Measurements from ENCODE around the gene DENND6B. TPM values are rescaled to one million over a fixed set of nuclear protein-coding genes. Genes with fewer than 3 reads are reported as not detected.

DENND6B gene
- total RNA-seq, 6 experiments from 2014 or later = 0.98 to 4.1 (median 1.9) TPM

GRCh38 chr22:50310949-50311444 is 15.8 kb downstream of the DENND6B start:
- intact Hi-C loops (cut with DNase I) = no loop called here
- Histone ChIP-seq H3K4me3 (no peak overlapping the region), H3K27me3 (no peaks in the 10 kb centered on the region), H3K4me1 (peaks cover 0 to 7% (median 0%) of the 10 kb centered on the region in 4 donors), H3K27ac (no peak overlapping the region), H3K36me3 (no peaks in the 10 kb centered on the region), H3K9me3 (no peaks in the 10 kb centered on the region)
- TF ChIP-seq POLR2A (IDR thresholded peaks at IDR 0.05) (no peak), CTCF (IDR thresholded peaks at IDR 0.05) (no peak)
- ATAC-seq = no peak
- DNase-seq = peak in 2 of 3 donors; percentile 21 to 50
- WGBS (ENCODE audit: insufficient coverage, low coverage, low lambda C conversion rate, missing lambda C conversion rate) = no CpG with 5 or more reads among the region's 16 CpGs

- no peaks in the 10 kb centered on the region for H3K9me3 ChIP-seq
- DNase-seq = peak in 2 of 3 donors; percentile 20 to 54
- no peak overlapping the region for H3K27ac ChIP-seq
- H3K4me3 ChIP-seq = no peak overlapping the region
- intact Hi-C loops (cut with DNase I) = no loop called here
- no peaks in the 10 kb centered on the region for H3K27me3 ChIP-seq
- ATAC-seq = no peak
- H3K36me3 ChIP-seq = no peaks in the 10 kb centered on the region
- WGBS (ENCODE audit: insufficient coverage, low coverage, low lambda C conversion rate, missing lambda C conversion rate) = 87% methylated on average over 15 of the region's 21 CpGs
- TF ChIP-seq POLR2A (IDR thresholded peaks at IDR 0.05) = no peak
- TF ChIP-seq CTCF (IDR thresholded peaks at IDR 0.05) = no peak
- H3K4me1 ChIP-seq = peaks cover 0 to 14% (median 3%) of the 10 kb centered on the region in 4 donors
Observed at GRCh38 chr22:50310031-50310722, 16.6 kb downstream of the DENND6B start.

GRCh38 chr22:50309601-50309991 is 17.2 kb downstream of the DENND6B start:
- intact Hi-C loops (cut with DNase I) = no loop called here
- no peaks in the 10 kb centered on the region for H3K27me3 ChIP-seq
- no peaks in the 10 kb centered on the region for H3K36me3 ChIP-seq
- no peaks in the 10 kb centered on the region for H3K9me3 ChIP-seq
- H3K4me3 ChIP-seq = no peak overlapping the region
- peak in 2 of 3 donors; percentile 19 to 58 for DNase-seq
- H3K4me1 ChIP-seq = peaks cover 0 to 17% (median 6%) of the 10 kb centered on the region in 4 donors
- peak overlapping the region in 1 of 3 donors; percentile 51 for H3K27ac ChIP-seq
- TF ChIP-seq POLR2A (IDR thresholded peaks at IDR 0.05) = no peak
- TF ChIP-seq CTCF (IDR thresholded peaks at IDR 0.05) = no peak
- no CpG with 5 or more reads among the region's 7 CpGs for WGBS (ENCODE audit: insufficient coverage, low coverage, low lambda C conversion rate, missing lambda C conversion rate)
- ATAC-seq = no peak

GRCh38 chr22:50308986-50309600 is 17.7 kb downstream of the DENND6B start:
- Histone ChIP-seq H3K4me3 (no peak overlapping the region), H3K36me3 (no peaks in the 10 kb centered on the region), H3K27me3 (no peaks in the 10 kb centered on the region), H3K9me3 (no peaks in the 10 kb centered on the region), H3K4me1 (peaks cover 0 to 20% (median 7%) of the 10 kb centered on the region in 4 donors), H3K27ac (peak overlapping the region; percentile 31 to 51 (median 40))
- intact Hi-C loops (cut with DNase I) = no loop called here
- WGBS (ENCODE audit: insufficient coverage, low coverage, low lambda C conversion rate, missing lambda C conversion rate) = no CpG with 5 or more reads among the region's 9 CpGs
- ATAC-seq = no peak
- no peak for TF ChIP-seq POLR2A (IDR thresholded peaks at IDR 0.05)
- peak in 1 of 3 donors; percentile 28 for DNase-seq

- intact Hi-C loops (cut with DNase I) = no loop called here
- no peaks in the 10 kb centered on the region for H3K27me3 ChIP-seq
- H3K4me3 ChIP-seq = no peak overlapping the region
- H3K27ac ChIP-seq = peak overlapping the region; percentile 40 to 73 (median 65)
- ATAC-seq (peak; percentile 9 to 63 (median 38)), DNase-seq (peak; percentile 78 to 84 (median 80))
- WGBS (ENCODE audit: insufficient coverage, low coverage, low lambda C conversion rate, missing lambda C conversion rate) = 41% methylated on average over 5 of the region's 7 CpGs
- no peaks in the 10 kb centered on the region for H3K9me3 ChIP-seq
- peaks cover 0 to 26% (median 10%) of the 10 kb centered on the region in 4 donors for H3K4me1 ChIP-seq
- peak; percentile 37 for TF ChIP-seq POLR2A (IDR thresholded peaks at IDR 0.05)
- no peak for TF ChIP-seq CTCF (IDR thresholded peaks at IDR 0.05)
- no peaks in the 10 kb centered on the region for H3K36me3 ChIP-seq
Observed at GRCh38 chr22:50308597-50308935, 18.2 kb downstream of the DENND6B start.
